SU-DHL-6 (cell line): ENCODE results near the gene CHRD.

Source experiments
- CTCF ChIP-seq: fragments of 200-600 bp; sonication (generic); IDR thresholded peaks from one replicate; pipeline ENCODE4 v1.5.1; 2017; ENCODE audit warnings: antibody characterized with exemption, mild to moderate bottlenecking, low read length, moderate library complexity; ENCODE audit not compliant: insufficient read depth, poor library complexity, severe bottlenecking
- EZH2phosphoT487 ChIP-seq: fragments of 200-600 bp; sonication (generic), shearing (Covaris generic); conservative IDR thresholded peaks from 2 replicates; pipeline ENCODE4 v1.6.1; 2018; ENCODE audit warnings: mild to moderate bottlenecking, antibody characterized with exemption, low read length, moderate library complexity, mixed read lengths

DNA sequence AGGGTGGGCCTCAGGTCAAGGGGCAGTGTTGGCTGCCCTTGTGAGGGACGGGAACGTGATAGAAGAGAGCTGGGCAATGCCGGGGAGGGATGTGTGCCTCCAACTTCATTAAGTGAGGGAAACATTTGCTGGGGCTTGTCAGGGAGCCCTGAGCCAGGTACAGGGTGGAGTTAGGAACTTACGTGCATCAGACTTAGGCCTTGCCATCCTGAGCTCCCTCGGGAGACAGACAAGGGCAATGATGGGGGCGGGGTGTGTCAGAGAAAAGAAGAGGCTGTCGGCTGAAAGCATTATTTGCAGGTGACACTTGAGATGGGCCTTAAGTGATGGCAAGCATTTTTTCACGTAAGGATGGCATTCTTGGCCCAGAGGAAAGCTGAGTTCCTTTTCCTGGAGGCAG, 40.9 kb upstream of the CHRD start:
- TF ChIP-seq EZH2phosphoT487 = no peak
- no peak for TF ChIP-seq CTCF
